Ishikawa (cell line): Measurements from ENCODE around the gene TBC1D22A.

Source experiments
- CEBPB ChIP-seq: IDR thresholded peaks from 2 replicates; pipeline ENCODE4 v1.6.1; 2012
- CREB1 ChIP-seq: IDR thresholded peaks from 2 replicates; pipeline ENCODE4 v1.6.1; 2012; ENCODE audit warnings: low read depth
- EGR1 ChIP-seq: IDR thresholded peaks from 2 replicates; pipeline ENCODE4 v1.6.1; 2012
- EP300 ChIP-seq: IDR thresholded peaks from 2 replicates; pipeline ENCODE4 v1.6.1; 2012; ENCODE audit warnings: borderline replicate concordance
- MAX ChIP-seq: IDR thresholded peaks from 2 replicates; pipeline ENCODE4 v1.6.1; 2012
- RAD21 ChIP-seq: IDR thresholded peaks from 2 replicates; pipeline ENCODE4 v1.6.1; 2012; ENCODE audit warnings: low read depth
- REST ChIP-seq: IDR thresholded peaks from 2 replicates; pipeline ENCODE4 v1.6.1; 2012; ENCODE audit warnings: low read depth, mild to moderate bottlenecking
- TAF1 ChIP-seq: IDR thresholded peaks from 2 replicates; pipeline ENCODE4 v1.6.1; 2012; ENCODE audit warnings: low read depth, mild to moderate bottlenecking
- TCF12 ChIP-seq: IDR thresholded peaks from 2 replicates; pipeline ENCODE4 v1.6.1; 2012; ENCODE audit warnings: low read depth
- USF1 ChIP-seq: IDR thresholded peaks from 2 replicates; pipeline ENCODE4 v1.6.1; 2012
- YY1 ChIP-seq: IDR thresholded peaks from 2 replicates; pipeline ENCODE4 v1.6.1; 2012; ENCODE audit warnings: low read depth

GRCh38 chr22:47059076-47059475 lies 296.6 kb downstream of the TBC1D22A start:
- TF ChIP-seq MAX (no peak), CEBPB (no peak), CREB1 (no peak), USF1 (no peak), YY1 (no peak), TAF1 (no peak), REST (no peak), EP300 (no peak), TCF12 (no peak), RAD21 (no peak), EGR1 (no peak)
